Activated CD4-positive, alpha-beta T cell treated with anti-CD3 and anti-CD28 coated beads for 36 hours (primary cell): Measurements from ENCODE around the gene FHDC1. TPM values are rescaled to one million over a fixed set of nuclear protein-coding genes. Genes with fewer than 3 reads are reported as not detected.

ENCODE experiments used
- ATAC-seq: fragments of 200-7000 bp; cut with Tn5 transposase; one replicate; pipeline ENCODE4 v1.10.0; 2021; ENCODE audit warnings: mild to moderate bottlenecking, moderate library complexity
- CTCF ChIA-PET: fragments of 350-600 bp; sonication (Branson Sonifier 250); formaldehyde crosslinking; loops from one replicate; lab custom pipeline; 2021; ENCODE audit warnings: antibody characterized with exemption; lab: Charles Lee
- POLR2A ChIA-PET: fragments of 350-600 bp; sonication (Branson Sonifier 250); formaldehyde crosslinking; loops from one replicate; lab custom pipeline; 2021; ENCODE audit warnings: antibody characterized with exemption, inconsistent platforms; lab: Charles Lee
- DNase-seq: peaks from one replicate; pipeline ENCODE4 v3.0.0-alpha.2; 2020
- H3K27ac Mint-ChIP-seq: one replicate; pipeline ENCODE4 v1.8.0; 2021; ENCODE audit warnings: mixed read lengths
- H3K27me3 Mint-ChIP-seq: one replicate; pipeline ENCODE4 v1.8.0; 2021; ENCODE audit warnings: mixed read lengths
- H3K36me3 Mint-ChIP-seq: one replicate; pipeline ENCODE4 v1.8.0; 2021; ENCODE audit warnings: low read depth, mixed read lengths
- H3K4me1 Mint-ChIP-seq: one replicate; pipeline ENCODE4 v1.8.0; 2021; ENCODE audit warnings: mixed read lengths
- H3K4me3 Mint-ChIP-seq: one replicate; pipeline ENCODE4 v1.8.0; 2021; ENCODE audit warnings: mild to moderate bottlenecking, moderate library complexity, mixed read lengths
- H3K9me3 Mint-ChIP-seq: one replicate; pipeline ENCODE4 v1.8.0; 2021; ENCODE audit warnings: low read depth, mixed read lengths
- intact Hi-C, 2 experiments: fragments of 100-400 bp; cut with DNase I in 1 of 2; cut with micrococcal nuclease in 1 of 2; formaldehyde crosslinking; loops; one replicate each; pipeline versions ENCODE4 v1.14.2 to v1.15.1; 2022 to 2024; cut with DNase I, micrococcal nuclease
- total RNA-seq, 2 experiments: library from RNA; stranded (reverse); gene quantifications; one replicate each; pipeline ENCODE4 v1.2.3, GENCODE V29; 2021

Gene FHDC1
- total RNA-seq, 2 experiments from 2014 or later: 0.09 TPM

GRCh38 chr4:152937336-152938236 lies 1.5 kb downstream of the FHDC1 start:
- H3K36me3 Mint-ChIP-seq: no peaks in the 10 kb centered on the region
- ChIA-PET POLR2A (no interaction called here), CTCF (interaction anchor here (0.8 to 2.8 kb wide), 2 partner anchors 146 to 190 kb away, joined by 3 to 11 read pairs; no protein-coding TSS in a partner anchor)
- H3K4me3 Mint-ChIP-seq: peak overlapping the region; percentile 59
- peak; percentile 35 for DNase-seq
- intact Hi-C loops: loop anchor here (2.0 to 5.0 kb wide), 4 partner anchors 91 to 1530 kb away; partner anchors contain the start of genes ARFIP1 (in 1 of the 2), FHIP1A (in 1 of the 2) and TIGD4 (in 1 of the 2)
- H3K27ac Mint-ChIP-seq: no peak overlapping the region
- peaks cover 15% of the 10 kb centered on the region for H3K4me1 Mint-ChIP-seq
- no peak for ATAC-seq
- H3K9me3 Mint-ChIP-seq: no peaks in the 10 kb centered on the region
- peaks cover 48% of the 10 kb centered on the region for H3K27me3 Mint-ChIP-seq

GRCh38 chr4:152938237-152938947 lies 2.3 kb downstream of the FHDC1 start:
- H3K4me1 Mint-ChIP-seq: peaks cover 15% of the 10 kb centered on the region
- ChIA-PET CTCF (interaction anchor here (0.6 to 0.8 kb wide), 2 partner anchors 145 to 232 kb away, joined by 3 read pairs; no protein-coding TSS in a partner anchor), POLR2A (interaction anchor here (0.7 kb wide), 1 partner anchor 362 kb away, joined by 3 read pairs; no protein-coding TSS in a partner anchor)
- intact Hi-C loops: loop anchor here (5.0 kb wide), 2 partner anchors 189 to 1531 kb away; partner anchors contain the start of gene FHIP1A (in 1 of the 2)
- no peaks in the 10 kb centered on the region for H3K36me3 Mint-ChIP-seq
- H3K27ac Mint-ChIP-seq: no peak overlapping the region
- peaks cover 52% of the 10 kb centered on the region for H3K27me3 Mint-ChIP-seq
- H3K9me3 Mint-ChIP-seq: no peaks in the 10 kb centered on the region
- ATAC-seq (no peak), DNase-seq (no peak)
- H3K4me3 Mint-ChIP-seq: peak overlapping the region; percentile 59

GRCh38 chr4:152939621-152940020 lies 3.5 kb downstream of the FHDC1 start:
- DNase-seq (no peak), ATAC-seq (no peak)
- Mint-ChIP-seq H3K4me3 (no peak overlapping the region), H3K9me3 (no peaks in the 10 kb centered on the region), H3K4me1 (peaks cover 15% of the 10 kb centered on the region), H3K27me3 (peaks cover 42% of the 10 kb centered on the region), H3K36me3 (no peaks in the 10 kb centered on the region), H3K27ac (no peak overlapping the region)
- POLR2A ChIA-PET: no interaction called here
- CTCF ChIA-PET: interaction anchor here (0.9 kb wide), 1 partner anchor 9 kb away, joined by 3 read pairs; no protein-coding TSS in a partner anchor
- intact Hi-C loops: loop anchor here (5.0 kb wide), 2 partner anchors 188 to 1532 kb away; partner anchors contain the start of gene FHIP1A (in 1 of the 2)

DNA sequence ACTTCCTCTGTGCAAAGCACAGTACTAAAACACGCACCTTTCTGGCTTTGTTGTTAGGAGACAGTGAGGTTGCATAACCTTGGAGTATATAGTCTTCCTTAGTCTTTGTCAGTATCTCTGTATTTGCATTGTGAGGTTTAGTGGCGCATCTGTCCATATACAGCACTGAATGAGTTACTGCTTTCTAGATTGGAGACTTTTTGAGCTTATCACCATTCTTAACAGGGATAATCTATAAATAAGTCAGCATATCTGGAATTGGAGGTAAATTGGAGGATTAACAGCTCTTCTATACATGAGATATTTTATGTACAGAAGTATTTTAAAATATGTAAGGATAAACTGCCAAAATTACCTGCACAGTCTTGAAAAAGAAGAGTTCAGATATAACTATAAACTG lies 4.3 kb downstream of the FHDC1 start:
- Mint-ChIP-seq H3K4me1 (peaks cover 11% of the 10 kb centered on the region), H3K4me3 (no peak overlapping the region), H3K36me3 (no peaks in the 10 kb centered on the region), H3K27me3 (peaks cover 33% of the 10 kb centered on the region), H3K27ac (no peak overlapping the region), H3K9me3 (no peaks in the 10 kb centered on the region)
- intact Hi-C loops: no loop called here
- no peak for ATAC-seq
- no peak for DNase-seq
- POLR2A ChIA-PET: no interaction called here
- CTCF ChIA-PET: interaction anchor here (1.0 to 1.3 kb wide), 2 partner anchors 11 to 143 kb away, joined by 3 to 4 read pairs; no protein-coding TSS in a partner anchor

- ATAC-seq (no peak), DNase-seq (no peak)
- Mint-ChIP-seq H3K9me3 (no peaks in the 10 kb centered on the region), H3K36me3 (no peaks in the 10 kb centered on the region), H3K4me1 (peaks cover 8% of the 10 kb centered on the region), H3K27me3 (peaks cover 32% of the 10 kb centered on the region), H3K27ac (no peak overlapping the region), H3K4me3 (no peak overlapping the region)
- ChIA-PET POLR2A (no interaction called here), CTCF (interaction anchor here (1.0 to 1.3 kb wide), 2 partner anchors 12 to 142 kb away, joined by 3 to 4 read pairs; no protein-coding TSS in a partner anchor)
- intact Hi-C loops: no loop called here
Observed at GRCh38 chr4:152941411-152941810, 5.3 kb downstream of the FHDC1 start.

DNA sequence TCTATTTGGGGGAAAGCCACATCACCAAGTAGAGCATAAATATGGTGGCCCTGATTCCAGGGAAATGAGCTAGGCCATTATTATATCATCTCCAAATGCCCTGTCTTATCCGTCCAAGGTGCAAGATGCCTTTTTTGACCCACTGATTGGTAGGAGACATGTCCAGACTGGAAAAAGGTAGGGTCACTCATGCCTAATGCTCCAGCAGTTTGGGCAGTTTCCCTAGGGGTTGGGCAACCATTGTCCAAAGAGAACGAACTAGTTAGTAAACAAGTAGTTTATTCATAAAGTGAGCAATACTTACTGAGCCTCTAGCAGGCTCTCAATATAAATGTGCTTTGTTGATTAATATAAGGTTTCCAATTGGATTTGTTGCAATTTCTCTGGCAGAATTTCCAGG lies 6.2 kb downstream of the FHDC1 start:
- no peak for ATAC-seq
- Mint-ChIP-seq H3K36me3 (no peaks in the 10 kb centered on the region), H3K27ac (no peak overlapping the region)

GRCh38 chr4:152943672-152944071 lies 7.5 kb downstream of the FHDC1 start:
- no peak overlapping the region for H3K27ac Mint-ChIP-seq
- H3K27me3 Mint-ChIP-seq: peaks cover 28% of the 10 kb centered on the region
- no peaks in the 10 kb centered on the region for H3K36me3 Mint-ChIP-seq
- DNase-seq: no peak
- CTCF ChIA-PET: interaction anchor here (0.6 to 0.9 kb wide), 2 partner anchors 140 to 145 kb away, joined by 3 to 4 read pairs; no protein-coding TSS in a partner anchor
- ATAC-seq: no peak
- H3K4me3 Mint-ChIP-seq: no peak overlapping the region
- POLR2A ChIA-PET: no interaction called here
- H3K4me1 Mint-ChIP-seq: no peaks in the 10 kb centered on the region
- no peaks in the 10 kb centered on the region for H3K9me3 Mint-ChIP-seq
- intact Hi-C loops: no loop called here

More for the DNA sequence above, 6.2 kb downstream of the FHDC1 start:
- Mint-ChIP-seq H3K4me3 (no peak overlapping the region), H3K4me1 (peaks cover 8% of the 10 kb centered on the region), H3K9me3 (no peaks in the 10 kb centered on the region), H3K27me3 (peaks cover 30% of the 10 kb centered on the region)
- POLR2A ChIA-PET: no interaction called here
- CTCF ChIA-PET: no interaction called here
- intact Hi-C loops: no loop called here
- DNase-seq: no peak

GRCh38 chr4:152944666-152945320 lies 8.7 kb downstream of the FHDC1 start:
- H3K27me3 Mint-ChIP-seq: peaks cover 19% of the 10 kb centered on the region
- no peaks in the 10 kb centered on the region for H3K9me3 Mint-ChIP-seq
- no peak for DNase-seq
- intact Hi-C loops: no loop called here
- H3K4me1 Mint-ChIP-seq: no peaks in the 10 kb centered on the region
- no peak overlapping the region for H3K27ac Mint-ChIP-seq
- H3K36me3 Mint-ChIP-seq: no peaks in the 10 kb centered on the region
- H3K4me3 Mint-ChIP-seq: no peak overlapping the region
- ATAC-seq: no peak
- ChIA-PET CTCF (no interaction called here), POLR2A (no interaction called here)

GRCh38 chr4:152945639-152946038 lies 9.5 kb downstream of the FHDC1 start:
- Mint-ChIP-seq H3K27ac (no peak overlapping the region), H3K27me3 (peaks cover 16% of the 10 kb centered on the region), H3K4me3 (no peak overlapping the region), H3K4me1 (no peaks in the 10 kb centered on the region), H3K9me3 (no peaks in the 10 kb centered on the region), H3K36me3 (no peaks in the 10 kb centered on the region)
- ATAC-seq (no peak), DNase-seq (no peak)
- intact Hi-C loops: no loop called here
- CTCF ChIA-PET: no interaction called here
- POLR2A ChIA-PET: no interaction called here

- H3K27ac Mint-ChIP-seq: no peak overlapping the region
- no peaks in the 10 kb centered on the region for H3K4me1 Mint-ChIP-seq
- no peaks in the 10 kb centered on the region for H3K36me3 Mint-ChIP-seq
- ATAC-seq (no peak), DNase-seq (no peak)
- CTCF ChIA-PET: no interaction called here
- POLR2A ChIA-PET: no interaction called here
- H3K27me3 Mint-ChIP-seq: peaks cover 16% of the 10 kb centered on the region
- intact Hi-C loops: no loop called here
- H3K4me3 Mint-ChIP-seq: no peak overlapping the region
- H3K9me3 Mint-ChIP-seq: no peaks in the 10 kb centered on the region
Observed at GRCh38 chr4:152946446-152946845, 10.3 kb downstream of the FHDC1 start.

GRCh38 chr4:152947311-152947710 lies 11.2 kb downstream of the FHDC1 start:
- Mint-ChIP-seq H3K27ac (no peak overlapping the region), H3K27me3 (peaks cover 16% of the 10 kb centered on the region), H3K36me3 (no peaks in the 10 kb centered on the region), H3K9me3 (no peaks in the 10 kb centered on the region), H3K4me1 (no peaks in the 10 kb centered on the region), H3K4me3 (no peak overlapping the region)
- ATAC-seq (no peak), DNase-seq (no peak)
- intact Hi-C loops: no loop called here
- ChIA-PET CTCF (no interaction called here), POLR2A (no interaction called here)
